HG02763 (cell line): ENCODE data around the gene TP53AIP1.
A peak's percentile ranks its signal among the peaks of the same experiment; 100 is the strongest.

Experiments used
- ATAC-seq: cut with Tn5 transposase; IDR thresholded peaks from one replicate; pipeline ENCODE4 v1.9.1; 2021; ENCODE audit warnings: mild to moderate bottlenecking, moderate library complexity; ENCODE audit not compliant: unreplicated experiment

The TP53AIP1 gene, protein sequence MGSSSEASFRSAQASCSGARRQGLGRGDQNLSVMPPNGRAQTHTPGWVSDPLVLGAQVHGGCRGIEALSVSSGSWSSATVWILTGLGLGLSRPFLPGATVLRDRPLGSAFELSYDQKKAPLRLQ

DNA sequence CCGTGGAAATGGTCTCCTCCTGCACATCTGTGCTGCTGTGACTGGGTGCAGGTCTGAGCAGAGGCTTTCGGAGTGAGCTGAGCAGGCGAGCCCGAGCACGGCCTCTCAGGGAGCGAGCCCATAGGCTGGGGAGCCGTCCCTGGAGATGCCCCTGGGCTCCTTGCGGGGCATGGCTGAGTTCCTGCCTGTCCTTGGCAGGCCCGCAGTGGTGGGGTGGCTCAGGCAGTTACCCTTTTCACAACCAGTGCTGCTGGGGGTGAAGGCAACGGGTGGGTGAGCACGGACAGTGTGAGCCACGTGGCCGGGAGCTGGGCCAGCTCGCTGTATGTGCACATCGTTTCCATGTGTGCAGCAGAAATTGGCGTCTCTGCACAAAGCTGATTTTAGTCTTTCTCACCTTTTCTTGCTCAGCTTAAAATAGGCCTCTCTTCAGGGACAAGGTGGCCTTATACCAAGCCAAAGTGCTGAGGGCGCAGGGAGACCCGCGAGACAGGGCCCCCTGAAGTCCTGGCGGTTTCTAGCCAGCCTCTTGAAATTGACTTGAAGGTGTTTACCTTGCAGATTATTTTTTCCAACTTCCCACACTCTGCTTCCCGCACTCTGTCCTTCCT is at the start of gene TP53AIP1:
TSS of gene TP53AIP1 (minus strand) at position 55 of the 611 bp plus-strand sequence. CDS start 5,053 bp downstream, outside the sequence.
- no peak for ATAC-seq

DNA sequence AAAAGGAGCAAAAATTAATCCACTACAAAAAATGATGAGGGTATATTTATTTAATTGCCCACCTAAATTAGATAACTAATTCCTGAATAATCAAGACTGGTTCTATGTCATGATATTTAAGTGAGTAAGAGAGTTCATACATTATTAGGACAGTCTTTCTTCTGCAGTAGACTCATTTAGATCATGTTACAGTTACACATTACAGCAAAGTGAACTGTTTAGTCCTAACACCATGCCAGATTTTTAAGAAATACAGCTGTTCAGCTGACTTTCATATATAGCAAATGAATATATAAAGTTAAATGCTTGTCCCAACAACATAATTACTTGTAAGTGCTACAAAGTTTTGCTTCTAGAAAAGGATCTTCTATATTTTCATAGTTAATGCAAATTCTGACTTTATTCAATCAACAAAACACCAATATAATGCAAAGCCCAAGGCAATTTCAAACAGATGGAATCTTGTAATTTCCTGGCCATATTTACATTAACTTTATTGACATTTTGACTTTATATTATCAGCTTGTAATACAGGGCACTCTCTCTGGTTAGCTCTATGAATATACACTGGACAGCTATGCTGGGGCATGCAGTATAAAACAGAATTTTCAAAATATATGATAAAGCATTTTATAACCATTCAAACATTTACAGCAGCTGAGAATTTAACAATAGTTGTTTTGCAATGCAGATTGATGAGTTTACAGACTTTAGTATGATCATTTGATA is 45.7 kb upstream of the TP53AIP1 start:
- no peak for ATAC-seq

DNA sequence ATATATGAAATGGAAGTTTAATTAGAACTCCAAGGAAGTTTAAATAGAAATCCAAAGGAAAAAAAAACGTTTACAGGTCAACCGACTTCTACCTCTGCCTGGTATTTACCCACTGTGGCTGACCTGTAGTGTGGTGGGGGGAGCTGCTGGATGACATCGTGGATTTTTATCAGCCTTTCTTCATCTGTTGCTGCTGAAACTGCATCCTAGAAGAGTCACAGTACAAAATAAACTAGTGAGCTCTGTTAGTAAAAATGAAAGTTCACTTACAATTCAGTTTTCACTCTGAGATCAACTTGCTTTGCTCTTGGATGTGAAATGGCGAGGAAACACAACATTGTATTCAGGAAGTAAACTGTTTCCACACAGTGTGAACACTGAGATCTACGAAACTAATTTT is 43.2 kb upstream of the TP53AIP1 start:
- ATAC-seq, result no peak

DNA sequence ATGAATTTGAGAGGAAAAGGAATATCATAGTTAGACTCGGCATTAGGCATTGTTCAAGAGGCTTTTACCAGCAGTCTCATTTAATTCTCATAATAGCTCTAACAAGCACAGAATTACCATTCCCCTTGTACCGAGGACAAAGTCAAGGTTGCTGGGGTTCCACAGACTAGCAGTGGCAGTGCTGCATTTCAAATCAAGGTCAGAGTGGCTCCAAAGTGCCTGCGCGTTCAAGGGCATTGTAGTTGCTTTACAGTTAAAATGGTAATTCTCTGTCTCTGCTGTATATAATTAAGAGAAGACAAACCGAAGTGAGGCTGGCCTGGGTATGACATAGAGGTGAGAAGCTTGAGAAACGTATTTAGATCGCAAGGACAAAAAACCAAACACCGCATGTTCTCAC is 40.4 kb upstream of the TP53AIP1 start:
- no peak for ATAC-seq

DNA sequence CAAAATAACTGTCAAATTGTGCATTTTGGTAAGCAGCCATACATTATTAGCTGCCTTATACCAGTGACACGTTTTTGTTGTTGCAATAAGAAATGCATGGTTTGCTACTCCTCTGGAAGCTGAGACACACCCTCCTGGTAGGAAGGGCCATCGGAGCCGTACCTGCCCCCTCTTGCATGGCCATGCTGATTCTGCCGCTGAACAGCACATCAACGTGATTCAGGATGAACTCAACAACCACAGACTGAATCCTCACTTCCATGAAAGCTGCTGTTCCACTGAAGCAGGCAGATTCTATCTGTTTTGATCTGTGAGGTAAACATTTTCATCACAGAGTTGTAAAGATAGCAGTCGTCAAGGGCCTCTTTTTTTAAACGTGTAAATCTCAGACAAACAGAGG is 38.6 kb upstream of the TP53AIP1 start:
- ATAC-seq, result no peak

DNA sequence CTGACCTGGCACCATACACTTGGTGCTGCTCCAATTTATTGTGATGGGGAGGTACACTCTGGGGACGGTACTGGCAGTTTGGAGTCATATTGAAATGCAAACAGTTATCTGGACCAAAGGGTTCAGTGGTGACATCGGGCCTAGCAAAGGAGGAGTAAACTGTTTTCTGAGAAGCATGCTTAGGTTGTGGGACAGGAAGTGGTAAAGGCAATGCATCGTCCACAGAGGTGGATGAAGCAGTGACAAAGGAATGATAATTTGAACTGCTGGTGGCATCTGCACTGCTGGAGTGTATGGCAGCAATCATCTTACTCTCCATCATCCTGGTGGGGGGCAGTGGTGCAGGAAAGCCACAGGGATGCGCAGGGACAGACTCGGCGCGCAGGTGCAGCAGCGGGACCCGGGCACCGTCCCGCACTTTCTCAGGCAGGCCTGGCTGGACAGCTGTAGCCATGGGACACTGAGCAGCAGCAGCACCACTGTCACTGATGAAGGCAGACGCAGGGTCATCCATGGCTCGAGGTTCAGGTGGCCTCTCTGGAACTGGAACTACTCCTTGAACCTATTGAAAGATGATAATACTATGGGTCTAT is 28.0 kb upstream of the TP53AIP1 start:
- ATAC-seq, result no peak

DNA sequence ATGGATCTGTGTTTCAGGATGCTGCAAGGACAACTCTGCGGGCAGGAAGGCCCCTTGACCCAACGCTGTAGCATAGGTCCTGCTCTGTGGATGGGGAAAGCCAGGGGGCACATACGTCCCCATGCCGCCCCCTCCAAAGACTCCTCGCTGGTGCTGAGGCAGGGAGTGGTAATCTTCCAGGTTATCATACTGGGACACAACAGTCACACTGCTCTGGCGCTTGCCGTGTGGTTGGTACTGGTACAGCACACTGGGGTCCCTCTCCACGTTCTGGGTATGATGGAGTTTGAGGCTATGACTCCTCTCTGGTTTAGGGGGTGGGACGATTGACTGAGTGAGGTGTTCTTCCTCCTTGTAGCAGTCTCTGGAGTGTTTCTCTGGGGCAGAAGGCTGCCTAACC is 26.2 kb upstream of the TP53AIP1 start:
- no peak for ATAC-seq

DNA sequence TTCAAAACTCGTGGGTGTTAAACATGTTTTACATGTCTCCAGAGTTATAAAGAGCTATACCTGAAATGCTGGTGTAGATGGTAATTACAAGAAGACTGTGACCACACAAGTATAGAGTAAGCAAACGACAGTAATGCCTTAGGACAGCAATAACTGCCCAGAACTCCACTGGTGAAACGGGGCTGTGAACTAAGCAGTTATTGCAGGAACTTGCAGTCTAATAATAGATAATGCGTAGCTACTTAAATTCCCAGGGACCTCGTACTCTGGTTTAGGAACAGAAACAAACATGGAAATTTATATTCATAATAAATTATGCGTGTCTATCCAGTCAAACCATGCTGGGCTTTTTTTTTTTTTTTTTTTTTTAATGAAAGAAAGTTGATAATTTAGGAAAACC is 24.9 kb upstream of the TP53AIP1 start:
- no peak for ATAC-seq

DNA sequence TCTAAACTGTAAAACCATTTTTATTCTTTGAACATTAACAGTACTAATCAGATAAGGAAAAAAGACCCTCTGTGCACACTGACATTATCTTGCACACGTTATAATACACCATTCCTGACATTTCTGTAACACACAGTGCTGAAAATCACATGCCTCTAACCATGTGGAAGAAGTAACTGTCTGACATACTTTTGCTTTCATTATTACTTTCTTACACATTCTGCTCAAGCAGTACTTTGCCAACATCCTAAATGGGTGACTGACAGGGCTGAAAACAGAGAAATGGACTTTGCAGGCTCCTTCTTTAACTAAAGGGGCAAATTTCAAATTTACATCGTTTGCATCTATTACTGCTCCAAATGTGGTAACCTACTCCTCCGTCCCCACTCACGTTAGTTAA is 22.8 kb upstream of the TP53AIP1 start:
- ATAC-seq, result peak; percentile 93

DNA sequence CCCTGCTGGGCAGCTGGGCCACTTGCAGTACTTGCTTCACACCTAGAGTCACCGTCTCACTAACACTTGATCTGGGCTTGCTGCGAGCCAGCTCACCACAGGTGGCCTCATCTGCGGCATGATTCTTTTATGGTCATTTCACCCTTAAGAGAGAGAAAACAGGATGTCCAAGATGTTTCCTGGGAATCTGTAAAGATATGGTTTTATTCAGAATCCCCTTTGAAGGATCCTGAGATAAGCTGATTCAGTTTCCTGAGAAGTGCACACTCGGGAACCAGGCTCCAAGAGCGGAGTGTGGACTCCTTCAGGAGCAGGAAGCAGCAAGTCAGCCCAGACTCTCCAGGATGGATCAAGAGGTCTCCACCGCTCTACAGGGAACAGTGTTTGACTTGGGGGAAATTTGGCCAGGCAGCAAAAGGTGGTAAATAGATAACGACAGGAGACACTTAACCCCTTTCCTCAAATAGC is 21.8 kb upstream of the TP53AIP1 start:
- ATAC-seq, result no peak

DNA sequence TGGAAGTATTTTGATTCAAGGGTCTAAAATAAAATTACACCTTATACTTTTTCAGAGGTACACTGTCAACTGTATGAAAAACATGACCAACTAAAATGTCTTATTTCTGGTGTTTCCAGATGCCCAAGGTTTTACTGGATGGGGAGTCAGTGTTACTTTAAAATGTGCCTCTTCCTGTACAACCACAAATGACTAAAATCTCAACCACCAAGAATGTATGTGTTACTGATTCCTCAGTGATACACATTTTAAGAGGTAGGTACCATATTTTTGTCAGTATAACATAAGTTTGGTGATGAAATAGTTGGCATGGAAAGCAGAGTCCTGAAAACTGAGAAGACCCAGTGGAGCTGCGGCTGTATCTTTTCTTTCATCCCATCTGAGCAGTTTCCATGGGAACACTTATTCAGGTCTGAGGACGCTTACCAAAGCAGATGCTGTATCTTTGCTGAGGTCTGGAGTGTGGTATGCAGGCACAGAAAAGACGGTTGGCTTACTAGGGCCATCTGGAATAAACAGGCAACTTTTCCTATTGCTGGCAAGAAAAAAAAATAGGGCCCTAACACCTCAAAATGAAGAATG is 21.2 kb upstream of the TP53AIP1 start:
- no peak for ATAC-seq

DNA sequence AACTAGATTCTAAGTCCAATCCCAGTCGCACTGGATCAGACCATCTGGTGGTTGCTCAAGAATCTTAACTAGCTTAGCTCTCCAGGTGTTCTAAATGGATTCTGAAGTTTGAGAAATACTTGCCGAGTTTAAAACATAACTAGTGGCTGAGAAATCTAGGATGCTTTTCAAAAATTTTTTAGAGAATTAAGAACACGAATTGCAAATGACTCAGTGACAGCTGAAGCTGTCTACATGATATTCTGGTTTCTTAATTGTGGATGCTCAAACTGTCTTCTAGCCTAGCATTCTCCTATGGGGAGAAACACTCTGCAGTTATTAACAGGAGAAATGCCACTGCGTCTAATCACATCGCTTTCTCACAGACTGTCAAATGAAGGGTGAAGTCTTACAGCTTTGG is 20.2 kb upstream of the TP53AIP1 start:
- no peak for ATAC-seq

DNA sequence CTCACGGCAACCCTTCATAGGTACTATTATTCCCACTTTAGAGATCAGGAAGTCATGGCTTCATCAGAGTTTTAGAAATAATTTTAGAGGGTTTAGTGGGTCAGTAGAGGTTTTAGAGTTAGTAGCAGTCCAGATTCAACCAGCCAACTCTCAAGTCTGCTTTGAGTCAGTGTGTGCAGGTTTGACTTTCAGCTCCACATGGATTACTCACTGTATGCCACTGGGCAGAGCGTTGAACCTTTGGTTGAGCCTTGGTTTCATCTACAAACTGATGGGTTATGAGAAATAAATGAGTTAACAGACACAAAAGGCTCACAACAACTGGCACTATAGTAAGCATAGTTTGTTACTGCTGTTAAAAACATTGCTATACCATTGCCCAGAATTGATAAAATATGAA is 19.0 kb upstream of the TP53AIP1 start:
- ATAC-seq, result no peak

DNA sequence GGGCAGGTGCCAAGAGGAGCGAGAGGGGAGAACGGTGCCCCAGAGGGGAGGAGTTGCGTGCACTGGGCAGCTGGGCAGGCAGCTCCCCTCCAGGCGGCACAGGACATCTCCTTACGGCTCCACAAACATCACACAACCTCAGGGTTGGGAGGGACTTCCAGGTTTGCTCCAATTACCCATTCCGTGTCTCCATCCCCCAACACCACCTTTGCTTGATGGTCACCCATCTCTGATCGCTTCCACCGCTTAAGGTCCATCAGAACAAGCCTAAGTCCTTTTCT is 14.5 kb upstream of the TP53AIP1 start:
- no peak for ATAC-seq

DNA sequence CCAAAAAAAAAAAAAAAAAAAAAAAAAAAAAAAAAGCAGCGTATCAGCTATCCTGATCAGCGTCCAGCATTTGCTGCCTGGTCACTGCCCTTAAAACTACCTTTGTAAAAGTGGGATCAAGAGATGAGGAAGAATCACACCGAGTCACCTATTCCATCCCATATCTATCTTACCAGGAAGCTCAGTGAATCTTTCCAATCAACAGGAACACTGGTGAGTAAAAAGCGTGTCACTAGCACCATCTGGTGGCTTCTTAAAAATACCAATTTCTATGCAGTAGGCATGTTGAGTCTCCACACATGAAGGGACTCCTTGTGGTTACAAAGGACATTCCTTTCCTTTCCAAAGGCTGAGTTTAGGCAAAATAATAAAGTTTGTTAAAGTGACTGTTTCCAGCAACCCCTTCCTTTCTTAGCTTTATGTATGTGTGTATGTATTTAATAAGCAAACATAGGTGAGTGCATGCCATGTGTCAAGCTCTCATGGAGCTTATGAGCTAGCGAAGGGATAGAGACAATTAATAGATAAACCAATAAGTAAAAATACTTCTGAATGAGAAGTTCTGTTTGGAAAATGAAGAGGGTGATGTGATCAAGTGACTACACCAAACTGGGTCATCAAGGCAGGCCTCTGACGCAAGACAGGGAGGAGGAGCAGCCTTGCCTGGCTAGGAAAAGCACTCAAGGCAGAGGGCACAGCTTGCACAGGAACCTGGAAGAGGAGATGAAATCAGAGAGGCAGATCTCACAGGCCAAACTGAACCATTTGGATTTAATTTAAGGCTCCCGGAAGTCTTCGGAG is 13.9 kb upstream of the TP53AIP1 start:
- ATAC-seq, result no peak

DNA sequence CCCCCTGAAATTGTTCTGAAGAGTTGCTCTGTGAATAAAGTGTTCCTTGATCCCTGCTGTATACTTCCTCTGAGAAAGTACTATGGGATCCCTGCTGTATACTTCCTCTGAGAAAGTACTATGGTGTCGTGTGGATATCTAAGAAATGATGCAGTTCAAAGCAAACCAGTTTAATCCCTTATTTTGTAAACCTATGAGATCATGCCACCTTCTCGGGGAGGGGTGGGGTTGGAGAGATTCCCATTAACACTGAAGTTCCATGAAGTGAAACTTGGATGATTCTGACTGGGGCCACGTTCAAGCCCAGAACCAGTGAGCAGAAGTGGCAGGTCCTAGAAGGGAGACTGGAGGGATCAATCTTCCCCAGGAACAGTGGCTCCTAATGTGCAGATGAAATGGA is 13.0 kb upstream of the TP53AIP1 start:
- ATAC-seq, result no peak

DNA sequence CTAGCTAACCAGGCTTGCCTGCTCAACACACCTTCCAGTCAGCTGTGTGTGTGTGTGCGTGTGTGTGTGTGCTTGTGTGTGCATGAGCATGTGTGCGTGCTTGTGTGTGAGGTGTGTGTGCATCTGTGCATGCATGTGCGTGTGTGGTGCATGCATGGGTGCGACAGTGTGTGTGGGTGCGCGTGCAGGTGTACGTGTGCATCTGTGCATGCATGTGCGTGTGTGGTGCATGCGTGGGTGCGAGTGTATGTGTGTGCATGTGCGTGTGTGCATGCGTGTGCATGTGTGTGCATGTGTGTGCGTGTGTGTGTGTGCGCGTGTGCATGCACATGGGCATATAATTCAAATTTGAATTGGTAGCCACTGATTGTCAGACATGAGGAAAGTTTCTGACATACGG is 10.5 kb upstream of the TP53AIP1 start:
- ATAC-seq, result no peak

DNA sequence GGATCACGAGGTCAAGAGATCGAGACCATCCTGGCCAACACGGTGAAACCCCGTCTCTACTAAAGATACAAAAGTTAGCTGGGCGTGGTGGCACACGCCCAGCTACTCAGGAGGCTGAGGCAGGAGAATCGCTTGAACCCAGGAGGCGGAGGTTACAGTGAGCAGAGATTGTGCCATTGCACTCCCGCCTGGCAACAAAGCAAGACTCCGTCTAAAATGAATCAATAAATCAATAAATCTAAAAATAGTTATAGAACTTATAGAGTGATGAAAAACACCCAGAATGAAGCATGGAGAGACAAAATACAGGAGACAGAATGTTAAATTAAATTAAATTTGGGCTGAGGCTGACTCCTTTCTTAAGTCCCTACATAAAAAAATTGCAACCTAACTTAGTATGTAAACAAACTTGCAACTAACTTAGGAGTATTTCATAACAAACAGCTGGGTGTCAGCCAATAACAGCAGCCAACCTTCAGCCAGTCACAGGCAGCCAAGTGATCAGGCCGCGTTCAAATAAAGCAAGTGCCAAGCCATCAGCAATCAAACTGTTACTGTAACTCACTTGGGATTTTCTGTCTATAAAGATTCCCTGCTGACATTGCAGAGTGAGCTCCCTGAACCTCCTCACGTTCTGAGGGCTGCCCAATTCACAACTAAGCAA is 7.3 kb upstream of the TP53AIP1 start:
- ATAC-seq, result no peak

DNA sequence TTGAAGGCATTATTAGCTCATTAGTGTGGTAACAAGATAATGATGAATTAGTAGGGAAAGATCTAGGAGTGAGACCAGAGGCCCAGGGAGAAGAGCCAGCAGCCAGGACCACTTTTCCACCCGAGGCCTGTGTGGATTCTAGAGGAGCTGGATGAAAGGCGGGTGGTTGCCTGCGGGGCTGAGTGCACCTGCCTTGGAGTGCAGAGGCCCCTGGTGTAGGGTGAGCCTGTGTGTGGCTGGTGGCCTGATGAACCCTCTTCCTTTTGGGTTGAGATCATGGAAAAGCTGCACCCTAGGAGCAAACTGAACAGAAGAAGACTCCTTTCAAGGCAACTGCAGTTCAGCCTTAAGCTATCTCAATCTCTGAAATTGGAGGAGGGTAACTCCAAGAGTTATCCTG is 5.9 kb upstream of the TP53AIP1 start:
- no peak for ATAC-seq

DNA sequence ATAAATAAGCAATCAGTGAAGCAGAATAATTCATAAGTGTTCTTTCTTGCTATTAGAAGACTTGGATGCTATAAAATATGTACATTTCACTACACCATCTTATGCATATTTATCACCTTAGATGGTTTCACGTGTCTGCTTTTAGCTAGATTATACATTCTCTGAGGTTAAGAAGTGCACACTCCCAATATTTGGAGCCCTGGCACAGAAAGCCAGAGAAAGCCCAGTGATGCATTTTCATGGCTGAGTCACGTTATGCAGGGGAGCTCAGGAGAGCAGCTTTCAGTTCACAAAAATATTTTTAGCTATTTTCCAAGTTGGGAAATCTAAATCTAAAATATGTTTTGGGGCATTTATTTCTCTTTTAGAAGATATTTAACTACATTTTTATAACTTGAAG is 5.1 kb upstream of the TP53AIP1 start:
- ATAC-seq, result no peak

DNA sequence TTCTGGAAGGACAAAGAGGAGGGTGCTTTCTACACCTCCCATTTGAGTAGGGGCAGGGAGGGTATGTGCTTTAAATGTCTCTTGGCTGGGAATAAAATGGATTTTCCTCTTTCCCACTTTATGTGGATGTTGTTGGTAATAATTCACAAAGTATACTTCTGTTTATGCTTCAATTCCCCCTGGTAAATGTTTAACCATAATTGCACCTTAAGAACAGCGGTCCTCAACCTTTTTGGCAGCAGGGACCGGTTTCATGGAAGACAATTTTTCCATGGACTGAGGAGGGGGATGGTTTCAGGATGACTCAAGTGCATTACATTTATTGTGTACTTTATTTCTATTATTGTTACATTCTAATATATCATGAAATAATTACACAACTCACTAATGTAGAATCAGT is 4.0 kb upstream of the TP53AIP1 start:
- no peak for ATAC-seq
